ENCODE data around the gene RNPEPL1. TPM values are rescaled to one million over a fixed set of nuclear protein-coding genes. Genes with fewer than 3 reads are reported as not detected.

The RNPEPL1 gene
- polyA plus RNA-seq, 2 of the 4 experiments (the other 2 are of a cell fraction), result 9.2 to 26.3 TPM

GRCh38 chr2:240618776-240619175 lies 50.5 kb downstream of the RNPEPL1 start:
- TF ChIP-seq E2F6 (IDR thresholded peaks at IDR 0.05; ENCODE audit: borderline replicate concordance, low read depth) (no peak), JUNB (IDR thresholded peaks at IDR 0.05) (no peak), EHMT2 (IDR thresholded peaks at IDR 0.05; ENCODE audit: low read depth) (no peak), NFE2L2 (conservative IDR thresholded peaks at IDR 0.05; ENCODE audit: low read length) (no peak), NR3C1 (IDR thresholded peaks at IDR 0.05) (no peak), HOXA7 (CRISPR knock-in tag; IDR thresholded peaks at IDR 0.05) (no peak), CHD4 (IDR thresholded peaks at IDR 0.05; ENCODE audit: borderline replicate concordance) (no peak), KDM1A (IDR thresholded peaks at IDR 0.05; ENCODE audit: low read depth) (no peak), PBX3 (IDR thresholded peaks at IDR 0.05) (no peak), ZFP36 (IDR thresholded peaks at IDR 0.05; ENCODE audit: borderline replicate concordance, partially characterized antibody) (no peak), RARB (CRISPR knock-in tag; IDR thresholded peaks at IDR 0.05) (no peak), HOXB5 (CRISPR knock-in tag; IDR thresholded peaks at IDR 0.05) (no peak), ZSCAN20 (CRISPR knock-in tag; IDR thresholded peaks at IDR 0.05) (no peak), POLR2A (IDR thresholded peaks at IDR 0.05; ENCODE audit: low read length) (no peak), CBX8 (IDR thresholded peaks at IDR 0.05) (no peak), ATOH8 (CRISPR knock-in tag; IDR thresholded peaks at IDR 0.05; ENCODE audit: low read depth) (no peak), MYC (IDR thresholded peaks at IDR 0.05; ENCODE audit: borderline replicate concordance, low read length) (no peak)
- DNase-seq (ENCODE audit: low read depth in 1 of 2, low spot score in 1 of 2), result no peak
- ChIA-PET POLR2A (no interaction called here), CTCF (no interaction called here)
- FAIRE-seq, result no peak
- ATAC-seq, result no peak
- Histone ChIP-seq H3K4me1 (no peaks in the 10 kb centered on the region), H3K4me3 (no peak overlapping the region), H3K27ac (no peak overlapping the region), H3K4me2 (no peak overlapping the region), H3K9me3 (no peaks in the 10 kb centered on the region)
- WGBS (ENCODE audit: missing lambda C conversion rate), result 77% methylated on average over 6 of the region's 6 CpGs

- DNase-seq (ENCODE audit: low read depth in 1 of 2, low spot score in 1 of 2) (no peak), FAIRE-seq (no peak), ATAC-seq (no peak)
- POLR2A ChIA-PET, result no interaction called here
- CTCF ChIA-PET, result no interaction called here
- Histone ChIP-seq H3K9me3 (no peaks in the 10 kb centered on the region), H3K4me3 (no peak overlapping the region), H3K4me2 (no peak overlapping the region), H3K27ac (no peak overlapping the region), H3K4me1 (no peaks in the 10 kb centered on the region)
- WGBS (ENCODE audit: missing lambda C conversion rate), result 70% methylated on average over 9 of the region's 19 CpGs
- no peak for TF ChIP-seq USF2 (IDR thresholded peaks at IDR 0.05)
- TF ChIP-seq HDAC2 (IDR thresholded peaks at IDR 0.05), result no peak
- TF ChIP-seq BHLHE40 (IDR thresholded peaks at IDR 0.05; ENCODE audit: low read depth, low read length), result no peak
- no peak for TF ChIP-seq TP53 (CRISPR knock-in tag; IDR thresholded peaks at IDR 0.05)
- TF ChIP-seq CHD4 (IDR thresholded peaks at IDR 0.05; ENCODE audit: borderline replicate concordance), result no peak
- no peak for TF ChIP-seq RCOR1 (IDR thresholded peaks at IDR 0.05; ENCODE audit: low read depth, low read length)
- no peak for TF ChIP-seq EP300 (IDR thresholded peaks at IDR 0.05)
- TF ChIP-seq HES2 (IDR thresholded peaks at IDR 0.05), result no peak
- TF ChIP-seq RAD21 (conservative IDR thresholded peaks at IDR 0.05 in 1 of 2, IDR thresholded peaks at IDR 0.05 in 1 of 2), result no peak
These were observed 51.3 kb downstream of the RNPEPL1 start for GRCh38 chr2:240619506-240620148.

Data from A549 (cell line).